HCT116 (cell line): Measurements from ENCODE around the gene CDX1. TPM values are rescaled to one million over a fixed set of nuclear protein-coding genes. Genes with fewer than 3 reads are reported as not detected.

ENCODE experiments used
- ATAC-seq: fragments of 200-7000 bp; cut with Tn5 transposase; 2 replicates; pipeline ENCODE4 v1.9.1; 2020; ENCODE audit warnings: mild to moderate bottlenecking, moderate library complexity
- BruUV-seq: library from RNA; stranded (reverse); fragments of 400-500 nt; replicated peaks from 2 replicates; lab custom pipeline; 2021; lab: Mats Ljungman, UMichigan
- CTCF ChIA-PET: fragments of 300-600 bp; sonication (Branson Sonifier 250); formaldehyde crosslinking; loops from one replicate; lab custom pipeline; 2021; ENCODE audit warnings: antibody characterized with exemption; lab: Charles Lee
- POLR2A ChIA-PET: fragments of 300-600, 350-600 bp; sonication (Branson Sonifier 250); formaldehyde crosslinking; loops from one replicate; lab custom pipeline; 2021; ENCODE audit warnings: antibody characterized with exemption; lab: Charles Lee
- RAD21 ChIA-PET, 2 experiments: fragments of 300-600 bp; sonication (Branson Sonifier 250); formaldehyde crosslinking; loops; one replicate each; lab custom pipeline; 2023; ENCODE audit warnings: low total read pairs in 2 of 2; ENCODE audit not compliant: uncharacterized antibody in 2 of 2, unreplicated experiment in 2 of 2, low non-redundant PET in 1 of 2; lab: Charles Lee
- DNase-seq: peaks from one replicate; pipeline ENCODE4 v3.0.0-alpha.2; 2010; ENCODE audit warnings: low read depth, low spot score
- H2AFZ ChIP-seq: fragments of 200-600 bp; shearing (Covaris generic), sonication (generic); 2 replicates; pipeline ENCODE4 v1.6.1; 2017; ENCODE audit warnings: low read depth, mixed run types, mixed read lengths, antibody characterized with exemption, low read length; ENCODE audit not compliant: poor library complexity, severe bottlenecking
- H3K27ac ChIP-seq: 2 replicates; pipeline ENCODE4 v1.5.1; 2012; ENCODE audit warnings: low read depth, low read length
- H3K27me3 ChIP-seq: fragments of 200-600 bp; sonication (generic); 2 replicates; pipeline ENCODE4 v1.6.1; 2016; ENCODE audit warnings: mixed run types, low read length, mixed read lengths; ENCODE audit not compliant: insufficient read depth
- H3K36me3 ChIP-seq, 2 experiments: fragments of 200-500 bp in 1 of 2; fragments of 200-600 bp in 1 of 2; sonication (Bioruptor generic) in 1 of 2; sonication (generic) in 1 of 2; 2 replicates each; pipeline versions ENCODE4 v1.5.1 to v1.6.1; 2014 to 2016; ENCODE audit warnings: low read length in 2 of 2, inconsistent platforms in 1 of 2, mixed read lengths in 1 of 2, mixed run types in 1 of 2; ENCODE audit not compliant: insufficient read depth in 2 of 2, control insufficient read depth in 1 of 2
- H3K4me1 ChIP-seq, 2 experiments: fragments of 200-600 bp in 1 of 2; sonication (generic) in 1 of 2; 2 replicates each; pipeline versions ENCODE4 v1.5.1 to v1.6.1; 2012 to 2017; ENCODE audit warnings: low read length in 2 of 2, inconsistent platforms in 1 of 2, mild to moderate bottlenecking in 1 of 2, mixed read lengths in 1 of 2, mixed run types in 1 of 2, moderate library complexity in 1 of 2; ENCODE audit not compliant: insufficient read depth in 2 of 2, control insufficient read depth in 1 of 2
- H3K4me2 ChIP-seq: fragments of 200-600 bp; sonication (generic); 2 replicates; pipeline ENCODE4 v1.6.1; 2017; ENCODE audit warnings: mixed run types, low read length, mixed read lengths
- H3K4me3 ChIP-seq, 2 experiments: fragments of 200-600 bp in 1 of 2; sonication (generic) in 1 of 2; replicated peaks in 1 of 2; 2 replicates each; pipeline ENCODE4 v1.5.1; 2011 to 2016; ENCODE audit warnings: low read length in 2 of 2, control low read depth in 1 of 2, low read depth in 1 of 2, mild to moderate bottlenecking in 1 of 2, mixed read lengths in 1 of 2, mixed run types in 1 of 2
- H3K79me2 ChIP-seq: fragments of 200-600 bp; sonication (generic); 2 replicates; pipeline ENCODE4 v1.6.1; 2017; ENCODE audit warnings: mild to moderate bottlenecking, mixed run types, low read length, moderate library complexity, mixed read lengths; ENCODE audit not compliant: insufficient read depth
- H3K9ac ChIP-seq: fragments of 200-600 bp; sonication (generic); 2 replicates; pipeline ENCODE4 v1.6.1; 2016; ENCODE audit warnings: low read length, mixed read lengths
- H3K9me2 ChIP-seq: fragments of 200-600 bp; sonication (generic), shearing (Covaris generic); 2 replicates; pipeline ENCODE4 v1.6.1; 2017; ENCODE audit warnings: mixed run types, mild to moderate bottlenecking, moderate library complexity; ENCODE audit not compliant: insufficient read depth
- H3K9me3 ChIP-seq, 2 experiments: fragments of 200-500 bp in 1 of 2; fragments of 200-600 bp in 1 of 2; sonication (Bioruptor generic) in 1 of 2; sonication (generic) in 1 of 2; 2 replicates each; pipeline ENCODE4 v1.6.1; 2014 to 2017; ENCODE audit warnings: low read length in 2 of 2, mixed read lengths in 2 of 2, inconsistent platforms in 1 of 2, low read depth in 1 of 2, mild to moderate bottlenecking in 1 of 2, mixed run types in 1 of 2, moderate library complexity in 1 of 2; ENCODE audit not compliant: control insufficient read depth in 1 of 2, insufficient read depth in 1 of 2
- H4K20me1 ChIP-seq: fragments of 200-600 bp; sonication (generic), shearing (Covaris generic); 2 replicates; pipeline ENCODE4 v1.6.1; 2017; ENCODE audit warnings: mixed run types, mild to moderate bottlenecking, moderate library complexity; ENCODE audit not compliant: insufficient read depth
- CEBPB ChIP-seq: IDR thresholded peaks from 2 replicates; pipeline ENCODE4 v1.6.1; 2012; ENCODE audit warnings: low read depth
- EGR1 ChIP-seq: IDR thresholded peaks from 2 replicates; pipeline ENCODE4 v1.6.1; 2012; ENCODE audit warnings: low read depth
- EZH2 ChIP-seq: fragments of 200-600 bp; sonication (generic); IDR thresholded peaks from 2 replicates; pipeline ENCODE4 v1.6.1; 2017; ENCODE audit warnings: antibody characterized with exemption, mixed run types
- JUND ChIP-seq: IDR thresholded peaks from 2 replicates; pipeline ENCODE4 v1.6.1; 2012
- MAX ChIP-seq: IDR thresholded peaks from 2 replicates; pipeline ENCODE4 v1.6.1; 2012
- POLR2AphosphoS5 ChIP-seq: IDR thresholded peaks from 2 replicates; pipeline ENCODE4 v1.6.1; 2011; ENCODE audit warnings: mild to moderate bottlenecking, low read depth, low read length, moderate library complexity
- SP1 ChIP-seq: IDR thresholded peaks from 2 replicates; pipeline ENCODE4 v1.6.1; 2012; ENCODE audit warnings: low read depth
- ZFX ChIP-seq: fragments of 450-650 bp; IDR thresholded peaks from 2 replicates; pipeline ENCODE4 v1.6.1; 2017
- intact Hi-C: fragments of 100-400 bp; cut with micrococcal nuclease; formaldehyde crosslinking; loops from 2 replicates; pipeline ENCODE4 v1.10.0; 2022
- total RNA-seq: library from RNA; stranded (reverse); gene quantifications from one replicate; pipeline ENCODE4 v1.2.1, GENCODE V29; 2021; ENCODE audit not compliant: unreplicated experiment

The CDX1 gene
- total RNA-seq, 1 experiment from 2014 or later = not detected

DNA sequence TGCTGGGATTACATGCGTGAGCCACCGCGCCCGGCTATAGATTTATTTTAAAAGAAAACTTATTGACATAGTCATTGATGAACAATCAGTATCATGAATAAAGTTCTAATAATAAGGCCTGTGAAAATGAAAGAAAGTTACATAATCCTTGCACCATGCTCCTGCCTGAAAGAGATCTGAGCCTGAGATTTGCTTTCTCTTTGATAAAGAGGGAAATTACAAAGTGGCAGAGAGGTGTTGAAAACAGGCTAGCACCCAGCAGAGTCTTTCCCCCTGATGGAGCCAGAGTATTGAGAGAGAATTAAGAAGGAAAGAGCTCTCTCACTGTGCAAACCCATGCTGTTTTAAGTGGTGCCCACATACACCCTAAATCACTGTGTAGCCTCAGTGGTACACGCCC lies 60.5 kb downstream of the CDX1 start:
- TF ChIP-seq ZFX = no peak
- no peak for TF ChIP-seq JUND
- no peak for TF ChIP-seq MAX
- TF ChIP-seq SP1 = no peak
- no peak for TF ChIP-seq EGR1
- TF ChIP-seq POLR2AphosphoS5 = no peak
- Histone ChIP-seq H3K9me2 (no peaks in the 10 kb centered on the region), H3K36me3 (no peaks in the 10 kb centered on the region), H3K9me3 (no peaks in the 10 kb centered on the region), H3K27me3 (no peaks in the 10 kb centered on the region), H3K27ac (no peak overlapping the region), H3K79me2 (no peaks in the 10 kb centered on the region), H3K9ac (no peak overlapping the region), H3K4me1 (no peaks in the 10 kb centered on the region), H3K4me3 (no peak overlapping the region), H4K20me1 (no peaks in the 10 kb centered on the region), H2AFZ (no peak overlapping the region), H3K4me2 (no peak overlapping the region)
- intact Hi-C loops = no loop called here
- ChIA-PET POLR2A (no interaction called here), RAD21 (interaction anchor here in 1 of 2 experiments (0.7 kb wide), 1 partner anchor 147 kb away, joined by 4 read pairs; no protein-coding TSS in a partner anchor), CTCF (no interaction called here)
- ATAC-seq (no peak), DNase-seq (no peak)
- no TSS peak for BruUV-seq

DNA sequence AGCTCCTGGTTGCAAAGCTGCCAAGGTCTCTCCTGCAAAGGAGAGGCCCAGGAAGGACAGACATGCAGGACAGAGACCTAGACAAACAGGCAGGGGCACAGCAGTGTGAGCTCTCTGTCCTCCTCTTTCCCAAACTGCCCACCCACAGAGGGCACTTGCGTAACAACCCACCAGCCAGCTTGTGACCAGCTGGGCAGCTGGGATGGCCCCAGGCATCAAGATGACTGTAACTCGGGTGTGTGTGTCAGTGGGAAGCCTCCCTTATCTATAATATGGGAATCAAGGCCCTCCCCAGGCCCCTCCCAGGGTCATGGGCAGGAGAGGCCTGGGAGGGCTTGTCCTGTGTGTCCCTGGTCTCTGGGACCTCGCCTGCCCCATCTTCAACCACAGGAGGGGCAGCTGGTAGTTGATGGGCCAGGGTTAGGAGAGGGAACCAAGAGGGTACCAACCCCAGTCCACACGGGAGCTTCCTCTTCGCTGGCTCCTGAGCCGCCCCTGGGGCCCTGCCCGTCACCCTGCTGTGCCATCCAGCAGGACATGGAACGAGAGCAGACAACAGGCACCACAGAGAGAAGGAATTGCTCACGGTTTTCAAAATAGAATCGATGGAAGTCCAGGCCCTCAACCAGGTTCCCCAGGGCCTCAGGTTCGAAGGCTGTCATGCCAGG lies 61.2 kb downstream of the CDX1 start:
- CTCF ChIA-PET = interaction anchor here (1.2 kb wide), 1 partner anchor 9 kb away, joined by 5 read pairs; no protein-coding TSS in a partner anchor
- Histone ChIP-seq H4K20me1 (no peaks in the 10 kb centered on the region), H3K4me2 (no peak overlapping the region)
- no TSS peak for BruUV-seq
- TF ChIP-seq EGR1 (no peak), CEBPB (no peak), EZH2 (no peak)
- TF ChIP-seq, all 23 proteins: peak for 0
- Histone ChIP-seq H3K27me3 (no peaks in the 10 kb centered on the region), H3K4me1 (no peaks in the 10 kb centered on the region), H3K36me3 (no peaks in the 10 kb centered on the region), H3K4me3 (no peak overlapping the region), H3K9ac (no peak overlapping the region), H3K27ac (no peak overlapping the region), H3K79me2 (no peaks in the 10 kb centered on the region), H3K9me3 (no peaks in the 10 kb centered on the region), H2AFZ (no peak overlapping the region), H3K9me2 (no peaks in the 10 kb centered on the region)
- ChIA-PET RAD21 (no interaction called here), POLR2A (no interaction called here)
- no peak; the same call in 1 of the 2 replicates for ATAC-seq
- DNase-seq = no peak
- intact Hi-C loops = no loop called here
